Measurements from ENCODE around the gene PCGF3.

PCGF3 gene

GRCh38 chr4:749698-750666 lies 44.4 kb downstream of the PCGF3 start:
- TF ChIP-seq, protein P1, sequence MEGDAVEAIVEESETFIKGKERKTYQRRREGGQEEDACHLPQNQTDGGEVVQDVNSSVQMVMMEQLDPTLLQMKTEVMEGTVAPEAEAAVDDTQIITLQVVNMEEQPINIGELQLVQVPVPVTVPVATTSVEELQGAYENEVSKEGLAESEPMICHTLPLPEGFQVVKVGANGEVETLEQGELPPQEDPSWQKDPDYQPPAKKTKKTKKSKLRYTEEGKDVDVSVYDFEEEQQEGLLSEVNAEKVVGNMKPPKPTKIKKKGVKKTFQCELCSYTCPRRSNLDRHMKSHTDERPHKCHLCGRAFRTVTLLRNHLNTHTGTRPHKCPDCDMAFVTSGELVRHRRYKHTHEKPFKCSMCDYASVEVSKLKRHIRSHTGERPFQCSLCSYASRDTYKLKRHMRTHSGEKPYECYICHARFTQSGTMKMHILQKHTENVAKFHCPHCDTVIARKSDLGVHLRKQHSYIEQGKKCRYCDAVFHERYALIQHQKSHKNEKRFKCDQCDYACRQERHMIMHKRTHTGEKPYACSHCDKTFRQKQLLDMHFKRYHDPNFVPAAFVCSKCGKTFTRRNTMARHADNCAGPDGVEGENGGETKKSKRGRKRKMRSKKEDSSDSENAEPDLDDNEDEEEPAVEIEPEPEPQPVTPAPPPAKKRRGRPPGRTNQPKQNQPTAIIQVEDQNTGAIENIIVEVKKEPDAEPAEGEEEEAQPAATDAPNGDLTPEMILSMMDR (IDR thresholded peaks at IDR 0.05): no peak

DNA sequence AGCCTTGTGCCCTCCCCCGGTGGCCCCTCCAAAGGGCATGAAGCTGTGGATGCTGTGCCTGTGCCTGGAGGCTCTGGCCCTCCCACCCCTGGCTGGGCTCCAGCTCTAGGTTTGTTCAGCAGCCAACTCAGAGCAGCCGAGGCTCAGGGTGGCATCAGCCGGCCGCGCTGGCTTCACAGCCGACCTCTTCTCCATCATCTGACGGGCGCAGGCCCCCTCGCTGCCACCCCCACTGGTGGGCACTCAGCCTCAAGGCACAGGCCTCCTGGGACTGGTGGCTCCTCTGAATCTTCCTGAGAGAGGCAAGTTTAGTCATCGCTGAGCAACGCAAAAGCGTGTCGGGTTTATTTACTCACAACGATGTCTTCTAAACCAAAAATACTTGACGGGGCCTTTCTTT lies 46.0 kb downstream of the PCGF3 start:
- TF ChIP-seq, protein P1 (IDR thresholded peaks at IDR 0.05): no peak

DNA sequence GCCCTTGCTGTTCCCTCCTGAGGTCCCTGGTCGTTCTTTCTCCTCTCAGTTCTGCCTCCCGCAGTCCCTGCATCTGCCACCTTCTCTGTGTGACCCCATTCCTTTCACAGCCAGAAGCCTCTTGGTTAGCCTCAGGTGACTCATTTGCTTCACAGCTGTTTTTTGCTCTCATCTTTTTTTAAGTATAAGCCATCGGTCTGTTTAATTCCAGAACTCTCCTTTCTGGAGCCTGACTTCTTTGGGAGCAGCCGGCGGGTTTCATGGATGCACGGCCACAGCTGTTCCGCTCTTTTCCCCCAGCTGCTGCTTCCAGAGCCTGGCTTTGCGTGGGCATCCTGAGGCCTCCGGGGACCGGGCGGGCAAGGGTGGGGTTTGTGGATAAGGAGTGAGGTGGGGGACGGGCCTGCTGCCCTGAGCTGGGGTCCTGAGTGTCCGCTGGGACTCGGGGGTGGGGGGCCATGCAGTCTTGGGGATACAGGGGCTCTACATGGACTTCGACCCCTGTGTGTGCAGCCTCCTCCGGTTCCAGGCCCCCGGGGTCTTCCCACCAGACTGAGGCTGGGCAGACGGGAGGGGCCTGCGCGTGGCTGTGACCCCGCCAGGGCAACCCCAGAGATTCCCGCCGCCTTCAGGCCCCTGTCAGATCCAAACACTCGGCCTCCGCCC lies 46.7 kb downstream of the PCGF3 start:
- TF ChIP-seq, protein P1 (IDR thresholded peaks at IDR 0.05): no peak

DNA sequence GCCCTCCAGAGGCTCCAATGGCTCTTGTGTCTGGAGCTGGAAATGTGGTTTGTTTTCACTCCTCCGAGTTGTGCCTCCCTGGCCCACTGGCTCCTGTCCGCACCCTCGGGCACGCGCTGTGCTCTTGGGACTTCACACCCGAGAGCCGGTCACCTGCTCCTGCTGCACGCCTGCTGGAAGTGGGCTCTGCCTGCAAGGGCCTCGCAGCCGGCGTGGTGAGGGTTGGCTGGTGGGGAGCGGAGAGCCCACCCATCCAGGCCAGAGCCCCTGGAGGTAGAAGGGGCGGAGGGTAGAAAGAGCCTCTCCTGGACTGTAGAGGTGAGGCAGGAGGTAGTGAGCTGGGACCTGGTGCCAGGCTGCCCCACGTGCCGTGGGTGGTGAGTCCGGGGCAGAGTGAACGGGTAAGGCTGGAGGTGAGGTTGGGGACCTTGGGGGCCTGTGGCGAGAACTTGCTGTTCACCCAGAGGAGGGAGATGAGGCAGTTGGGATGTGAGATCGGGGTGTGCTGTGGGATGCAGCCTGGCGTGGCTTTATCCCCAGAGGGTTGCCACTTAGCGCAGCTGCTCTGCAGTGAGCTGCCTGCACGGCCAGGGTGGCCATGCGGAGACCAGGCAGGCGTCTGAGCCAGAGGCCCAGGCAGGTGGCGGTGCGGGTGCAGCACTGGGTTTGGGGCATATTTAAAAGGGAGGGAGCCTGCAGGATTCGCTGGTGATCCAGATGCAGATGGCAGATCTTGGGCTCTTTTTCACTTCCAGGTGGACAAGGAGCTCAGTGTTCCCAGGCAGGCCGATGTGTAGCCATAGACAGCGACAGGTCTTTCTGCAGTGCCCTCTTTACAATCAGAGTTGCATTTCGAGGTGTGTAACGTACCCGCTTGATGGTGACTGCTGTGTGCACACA lies 48.8 kb downstream of the PCGF3 start:
- TF ChIP-seq, protein P1 (IDR thresholded peaks at IDR 0.05): no peak

- TF ChIP-seq, protein P1 (IDR thresholded peaks at IDR 0.05): no peak
These were observed 51.5 kb downstream of the PCGF3 start for GRCh38 chr4:757111-757510.

- TF ChIP-seq, protein P1 (IDR thresholded peaks at IDR 0.05): no peak
These were observed 55.0 kb downstream of the PCGF3 start for GRCh38 chr4:760616-761015.

DNA sequence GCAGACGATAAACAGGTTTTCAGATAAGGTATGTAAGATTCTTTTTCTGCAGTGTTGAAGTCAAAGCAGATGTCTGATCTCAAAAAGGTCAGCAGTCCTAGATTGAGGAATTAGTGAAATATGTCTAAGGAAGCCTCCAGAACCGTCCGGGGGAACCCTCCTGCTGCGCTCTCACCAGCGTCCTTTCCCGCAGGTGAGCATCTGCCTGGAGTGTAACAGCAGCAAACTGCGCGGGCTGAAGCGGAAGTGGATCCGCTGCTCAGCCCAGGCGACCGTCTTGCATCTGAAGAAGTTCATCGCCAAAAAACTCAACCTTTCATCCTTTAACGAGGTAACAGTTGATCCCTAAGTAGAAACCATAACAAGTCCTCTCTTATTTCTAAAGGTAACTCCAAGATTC lies 55.5 kb downstream of the PCGF3 start:
- TF ChIP-seq, protein P1 (IDR thresholded peaks at IDR 0.05): no peak

Data from LNCAP (cell line).